RPMI7951 (cell line): ENCODE data around the gene COL18A1. TPM values are rescaled to one million over a fixed set of nuclear protein-coding genes. Genes with fewer than 3 reads are reported as not detected.
"Not testable (repeated sequence)": the region's sequence is repeated elsewhere in the genome, so short reads cannot be mapped to it uniquely, and the experiment has no call there.

Experiments used
- DNase-seq: peaks from one replicate; pipeline ENCODE4 v3.0.0-alpha.2; 2012; ENCODE audit warnings: low read depth
- total RNA-seq: library from RNA; depleted of rRNA; stranded (reverse); fragments of >200 nt; shearing (Covaris generic); gene quantifications from 2 replicates; pipeline ENCODE4 v1.2.3, GENCODE V29; 2014

COL18A1 gene
- total RNA-seq, 1 experiment from 2014 or later = 72.3 TPM

GRCh38 chr21:45441431-45442255 is 36.7 kb downstream of the COL18A1 start:
- DNase-seq = no peak

GRCh38 chr21:45442276-45442675 is 37.3 kb downstream of the COL18A1 start:
- DNase-seq = no peak

GRCh38 chr21:45442686-45443594 is 38.0 kb downstream of the COL18A1 start:
- not testable (repeated sequence) for DNase-seq

- DNase-seq = no peak
These were observed 38.7 kb downstream of the COL18A1 start for GRCh38 chr21:45443595-45444181.

GRCh38 chr21:45444385-45444784 is 39.4 kb downstream of the COL18A1 start:
- DNase-seq = no peak

GRCh38 chr21:45445369-45445768 is 40.4 kb downstream of the COL18A1 start:
- no peak for DNase-seq

- DNase-seq = no peak
These were observed 42.9 kb downstream of the COL18A1 start for GRCh38 chr21:45447821-45448220.

- no peak for DNase-seq
These were observed 43.4 kb downstream of the COL18A1 start for GRCh38 chr21:45448283-45448809.

GRCh38 chr21:45448810-45449657 is 44.1 kb downstream of the COL18A1 start:
- no peak for DNase-seq

- no peak for DNase-seq
These were observed 44.9 kb downstream of the COL18A1 start for GRCh38 chr21:45449658-45450422.

GRCh38 chr21:45450423-45451090 is 45.6 kb downstream of the COL18A1 start:
- no peak for DNase-seq

GRCh38 chr21:45451091-45451740 is 46.3 kb downstream of the COL18A1 start:
- DNase-seq = no peak

GRCh38 chr21:45451771-45452182 is 46.8 kb downstream of the COL18A1 start:
- no peak for DNase-seq

GRCh38 chr21:45452696-45453307 is 47.8 kb downstream of the COL18A1 start:
- no peak for DNase-seq

- no peak for DNase-seq
These were observed 48.5 kb downstream of the COL18A1 start for GRCh38 chr21:45453308-45453950.

- DNase-seq = no peak
These were observed 49.3 kb downstream of the COL18A1 start for GRCh38 chr21:45454060-45454925.
